Gastroesophageal sphincter (tissue), 3 donors: ENCODE measurements around the gene C2CD4C.

Source experiments
- EP300 ChIP-seq: sonication (generic); formaldehyde crosslinking; IDR thresholded peaks from one replicate; pipeline ENCODE4 v1.6.1; 2017; ENCODE audit warnings: antibody characterized with exemption, mild to moderate bottlenecking
- POLR2A ChIP-seq, 2 donors: fragments of 450-650 bp; IDR thresholded peaks; one replicate each; pipeline ENCODE4 v1.6.1; 2017; ENCODE audit warnings: antibody characterized with exemption in 2 of 2, mild to moderate bottlenecking in 2 of 2, moderate library complexity in 1 of 2
- POLR2AphosphoS5 ChIP-seq: sonication (generic); formaldehyde crosslinking; IDR thresholded peaks from one replicate; pipeline ENCODE4 v1.6.1; 2017; ENCODE audit warnings: antibody characterized with exemption
- TF ChIP-seq, protein P1 (sequence below), 4 experiments: fragments of 200-600 bp in 2 of 4; fragments of 450-650 bp in 2 of 4; sonication (generic) in 1 of 4; IDR thresholded peaks; one replicate each; pipeline ENCODE4 v1.5.1; 2017 to 2019; ENCODE audit warnings: antibody characterized with exemption in 4 of 4, mild to moderate bottlenecking in 2 of 4, moderate library complexity in 2 of 4

DNA sequence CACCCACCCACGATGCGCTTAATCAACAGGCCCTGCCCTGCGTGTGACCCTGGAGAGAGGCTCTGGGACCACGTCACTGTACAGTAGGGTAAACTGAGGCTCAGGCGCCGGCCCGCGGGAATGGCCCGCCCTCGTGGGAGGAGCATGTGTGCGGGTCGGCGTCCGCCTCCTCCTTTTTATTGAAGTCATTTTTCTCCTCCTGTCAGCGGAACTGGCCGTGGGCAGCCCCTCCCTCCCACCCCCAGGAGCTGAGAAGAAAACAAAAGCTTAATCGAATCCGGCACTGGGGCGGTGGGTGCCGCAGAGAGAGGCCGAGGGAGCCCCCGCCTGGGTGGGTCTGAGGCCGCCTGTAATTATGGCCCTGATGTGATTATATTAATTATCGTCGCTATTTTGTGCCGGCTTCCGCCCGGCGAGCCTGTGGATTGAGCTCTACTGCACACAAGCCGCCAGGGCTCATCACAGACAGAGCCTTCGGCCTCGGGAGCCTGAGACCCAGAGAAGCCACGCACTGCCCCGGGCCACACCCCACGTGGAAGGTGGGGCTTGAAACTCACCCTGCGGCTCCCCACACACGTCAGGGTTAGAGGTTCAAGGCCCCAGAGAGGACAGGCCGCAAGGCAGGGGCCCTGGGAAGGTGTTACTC lies 7.0 kb downstream of the C2CD4C start:
- TF ChIP-seq, protein P1, sequence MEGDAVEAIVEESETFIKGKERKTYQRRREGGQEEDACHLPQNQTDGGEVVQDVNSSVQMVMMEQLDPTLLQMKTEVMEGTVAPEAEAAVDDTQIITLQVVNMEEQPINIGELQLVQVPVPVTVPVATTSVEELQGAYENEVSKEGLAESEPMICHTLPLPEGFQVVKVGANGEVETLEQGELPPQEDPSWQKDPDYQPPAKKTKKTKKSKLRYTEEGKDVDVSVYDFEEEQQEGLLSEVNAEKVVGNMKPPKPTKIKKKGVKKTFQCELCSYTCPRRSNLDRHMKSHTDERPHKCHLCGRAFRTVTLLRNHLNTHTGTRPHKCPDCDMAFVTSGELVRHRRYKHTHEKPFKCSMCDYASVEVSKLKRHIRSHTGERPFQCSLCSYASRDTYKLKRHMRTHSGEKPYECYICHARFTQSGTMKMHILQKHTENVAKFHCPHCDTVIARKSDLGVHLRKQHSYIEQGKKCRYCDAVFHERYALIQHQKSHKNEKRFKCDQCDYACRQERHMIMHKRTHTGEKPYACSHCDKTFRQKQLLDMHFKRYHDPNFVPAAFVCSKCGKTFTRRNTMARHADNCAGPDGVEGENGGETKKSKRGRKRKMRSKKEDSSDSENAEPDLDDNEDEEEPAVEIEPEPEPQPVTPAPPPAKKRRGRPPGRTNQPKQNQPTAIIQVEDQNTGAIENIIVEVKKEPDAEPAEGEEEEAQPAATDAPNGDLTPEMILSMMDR (IDR thresholded peaks at IDR 0.05), result no peak
- TF ChIP-seq POLR2AphosphoS5 (no peak), POLR2A (IDR thresholded peaks at IDR 0.05) (no peak), EP300 (no peak)
